Activated CD4-positive, alpha-beta T cell treated with anti-CD3 and anti-CD28 coated beads, Interleukin-2, amount 50 U/mL, for 48 hours (primary cell): ENCODE measurements around the gene ABI3BP.

Experiments
- DNase-seq, 2 experiments: peaks; one replicate each; pipeline ENCODE4 v3.0.0-alpha.2; 2020

Gene ABI3BP

DNA sequence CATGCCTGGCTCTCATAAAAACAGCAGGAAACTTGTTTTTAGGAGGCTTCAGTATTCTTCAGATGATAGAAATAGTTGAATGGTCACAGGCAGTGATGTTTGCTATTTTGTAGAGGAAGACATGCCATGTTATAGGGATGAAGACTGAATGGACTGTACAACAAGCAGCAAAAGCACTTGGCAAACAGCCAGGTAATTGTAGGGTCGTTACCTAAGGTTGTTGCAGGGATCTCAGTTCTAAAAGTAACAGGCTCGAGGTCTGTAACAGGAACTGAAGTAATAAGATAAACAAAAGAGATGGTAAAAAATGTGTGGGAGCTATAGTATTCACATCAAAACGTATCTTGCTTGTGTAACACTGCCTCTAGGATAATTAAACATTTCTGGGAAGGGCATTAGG lies 167.6 kb downstream of the ABI3BP start:
- DNase-seq: no peak

DNA sequence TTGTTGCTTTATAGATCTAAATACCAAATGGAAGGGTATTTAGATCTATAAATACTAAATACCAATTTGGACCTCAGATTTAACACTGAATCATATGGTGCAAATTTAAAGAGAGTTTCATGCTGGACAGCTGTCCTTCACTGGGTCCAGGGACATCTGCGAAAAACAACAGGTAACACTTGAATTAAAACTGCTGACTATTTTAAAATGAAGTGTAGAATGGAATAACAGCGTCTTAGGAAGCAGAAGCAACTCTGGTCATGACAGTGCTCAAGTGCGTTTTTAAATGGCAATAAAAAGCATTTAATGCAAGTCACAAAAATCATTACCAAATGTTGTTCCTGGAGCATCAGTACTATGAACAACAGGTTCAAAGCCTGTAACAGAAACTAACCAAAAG lies 177.6 kb downstream of the ABI3BP start:
- DNase-seq: no peak

GRCh38 chr3:100813828-100814227 lies 179.4 kb downstream of the ABI3BP start:
- no peak for DNase-seq

DNA sequence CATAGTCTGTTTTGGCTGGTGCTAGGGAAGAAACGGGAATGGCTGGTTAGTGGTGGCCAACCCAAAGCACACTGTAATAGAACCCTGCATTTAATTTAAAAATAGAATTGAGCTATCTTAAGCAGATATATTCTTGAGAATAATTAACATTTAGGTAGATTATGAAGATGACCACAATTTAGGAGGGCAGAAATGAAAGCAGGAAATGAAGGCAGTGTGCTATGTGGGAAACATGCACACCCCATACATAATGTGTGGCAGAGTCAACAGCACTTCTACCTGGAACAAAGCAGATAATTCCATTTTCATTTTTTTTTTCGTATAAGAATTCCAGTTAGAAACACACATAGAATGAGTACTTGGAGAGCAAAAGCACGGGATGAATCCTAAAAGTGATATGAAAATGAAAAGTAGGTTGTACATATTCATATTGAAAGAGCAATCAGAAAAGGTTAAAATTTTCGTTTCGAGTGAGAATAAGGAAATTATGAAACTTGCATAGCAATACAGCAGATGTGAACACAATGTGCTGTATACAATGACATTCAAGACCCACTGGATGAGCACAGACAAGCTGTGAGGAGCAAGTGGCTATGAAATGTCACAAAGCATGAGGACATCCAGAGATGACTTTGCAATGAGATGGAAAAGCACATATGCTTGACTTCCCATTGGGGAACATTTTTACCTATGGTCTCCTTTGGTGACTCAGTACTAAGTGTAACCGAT lies 181.3 kb downstream of the ABI3BP start:
- no peak for DNase-seq

DNA sequence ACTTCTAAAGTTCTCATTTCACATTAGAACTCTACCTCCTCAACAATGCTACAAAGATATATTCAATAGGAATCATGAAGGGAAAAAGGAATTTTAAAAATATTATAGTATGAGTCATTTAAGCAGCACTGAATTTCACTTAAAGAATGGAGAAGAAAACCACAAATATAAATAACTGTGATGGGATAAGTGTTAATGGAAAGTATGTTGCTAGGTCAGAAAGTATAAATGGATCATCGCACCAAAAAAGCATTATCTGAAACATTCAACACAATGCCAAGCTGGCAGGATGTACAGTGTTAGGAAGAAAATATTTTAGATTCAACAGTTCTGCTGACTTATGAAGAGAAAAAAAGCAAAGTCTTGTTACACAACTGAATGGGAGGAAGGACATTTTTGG lies 182.6 kb downstream of the ABI3BP start:
- DNase-seq: no peak

DNA sequence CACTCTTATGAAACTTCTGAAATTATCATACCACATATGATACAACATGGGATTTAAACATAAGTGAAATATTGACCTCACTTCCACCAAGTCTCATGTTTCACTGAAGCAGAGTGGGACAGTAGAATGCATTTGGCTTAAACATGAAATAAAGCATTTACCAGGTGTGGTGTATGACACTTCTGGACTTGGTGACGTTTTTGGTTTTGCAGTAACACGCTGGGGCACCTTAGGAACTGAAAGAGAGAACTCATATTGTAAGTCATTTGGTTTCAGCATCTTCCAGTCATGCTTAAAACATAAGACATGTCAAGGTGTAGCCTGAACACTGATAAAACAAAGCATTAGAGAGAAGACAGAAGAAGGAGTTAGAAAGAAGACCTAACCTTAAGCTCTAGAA lies 188.6 kb downstream of the ABI3BP start:
- no peak for DNase-seq

GRCh38 chr3:100803711-100804110 lies 189.5 kb downstream of the ABI3BP start:
- no peak for DNase-seq

DNA sequence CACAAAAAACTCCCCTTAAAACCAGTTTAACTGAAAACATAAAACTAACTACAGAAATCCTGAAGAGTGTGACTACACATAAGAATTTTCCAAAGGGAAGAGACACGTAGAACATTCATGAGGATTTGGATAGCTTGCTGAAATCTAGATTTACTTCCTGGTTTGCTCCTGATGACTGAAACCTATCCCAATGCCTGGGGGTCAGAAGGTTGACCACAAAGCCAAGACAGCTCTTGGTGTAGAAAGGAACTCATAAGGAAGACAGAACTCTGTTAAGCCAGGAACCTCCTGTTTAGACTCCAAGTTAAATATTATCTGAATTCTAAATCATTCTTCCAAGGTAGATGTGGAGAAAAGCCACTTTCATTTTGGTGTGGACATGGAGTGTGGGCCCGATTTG lies 191.1 kb downstream of the ABI3BP start:
- DNase-seq: no peak

- no peak for DNase-seq
Measured at GRCh38 chr3:100798012-100798411, 195.2 kb downstream of the ABI3BP start.

DNA sequence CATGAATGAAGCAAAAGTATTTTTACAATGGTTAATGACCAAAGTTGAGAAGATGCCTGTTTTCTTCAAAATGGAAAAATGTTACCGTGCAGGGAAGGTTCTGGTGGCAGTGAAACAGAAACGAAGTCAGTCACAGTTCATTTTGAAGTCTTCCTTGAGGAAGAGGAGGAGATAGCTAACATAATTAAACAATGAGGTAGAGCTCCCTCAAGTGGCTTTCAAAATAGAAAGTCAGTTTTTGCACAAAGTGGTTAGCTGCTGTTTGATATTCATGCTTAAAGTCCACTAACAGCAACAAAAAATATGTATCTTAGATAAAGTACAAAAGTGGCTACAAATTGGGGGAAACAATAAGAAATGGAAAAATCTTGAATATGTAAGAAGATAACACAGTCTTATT lies 196.7 kb downstream of the ABI3BP start:
- DNase-seq: no peak

- no peak for DNase-seq
Measured at GRCh38 chr3:100789579-100789978, 203.6 kb downstream of the ABI3BP start.

- DNase-seq: no peak
Measured at GRCh38 chr3:100783619-100784018, 209.6 kb downstream of the ABI3BP start.

DNA sequence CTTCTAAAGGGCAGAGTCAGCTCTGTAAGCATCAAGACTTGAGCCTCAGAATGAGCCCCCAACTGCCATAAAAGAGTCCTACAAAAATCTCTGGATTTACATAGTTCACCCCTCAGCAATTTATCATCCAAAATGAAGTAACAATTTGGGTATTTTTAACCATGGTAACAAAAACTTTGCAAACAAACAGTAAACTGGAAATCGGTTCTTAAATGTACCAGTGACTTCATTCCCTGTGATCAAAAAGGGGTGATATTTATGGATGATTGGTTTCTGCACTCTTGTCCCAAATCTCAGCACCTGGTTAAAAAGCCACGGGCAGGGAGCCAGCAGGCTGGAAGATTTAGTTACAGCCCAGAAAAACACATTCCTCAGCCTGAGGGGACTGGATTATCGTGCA lies 210.3 kb downstream of the ABI3BP start:
- no peak for DNase-seq

GRCh38 chr3:100782348-100782747 lies 210.9 kb downstream of the ABI3BP start:
- no peak for DNase-seq

- no peak for DNase-seq
Measured at GRCh38 chr3:100781301-100781700, 211.9 kb downstream of the ABI3BP start.

- no peak for DNase-seq
Measured at GRCh38 chr3:100780071-100780622, 213.1 kb downstream of the ABI3BP start.

DNA sequence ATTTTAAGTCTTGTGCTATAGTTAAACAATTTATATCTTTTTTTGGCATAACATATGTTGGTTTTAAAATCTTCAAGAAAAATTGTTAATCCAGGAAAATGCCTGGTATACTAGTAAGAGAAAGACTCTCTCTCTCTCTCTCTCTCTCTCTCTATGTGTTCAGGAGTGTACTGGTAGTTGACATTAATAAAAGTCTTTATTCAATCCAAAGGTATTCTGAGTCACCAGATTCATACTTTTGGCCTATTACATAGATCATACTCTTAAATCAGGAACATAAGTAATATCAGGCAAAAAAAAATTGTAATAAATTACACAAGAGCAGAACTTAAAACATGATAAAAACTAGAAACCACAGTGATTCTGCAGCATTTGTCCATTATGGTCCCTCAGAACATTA lies 213.7 kb downstream of the ABI3BP start:
- no peak for DNase-seq

DNA sequence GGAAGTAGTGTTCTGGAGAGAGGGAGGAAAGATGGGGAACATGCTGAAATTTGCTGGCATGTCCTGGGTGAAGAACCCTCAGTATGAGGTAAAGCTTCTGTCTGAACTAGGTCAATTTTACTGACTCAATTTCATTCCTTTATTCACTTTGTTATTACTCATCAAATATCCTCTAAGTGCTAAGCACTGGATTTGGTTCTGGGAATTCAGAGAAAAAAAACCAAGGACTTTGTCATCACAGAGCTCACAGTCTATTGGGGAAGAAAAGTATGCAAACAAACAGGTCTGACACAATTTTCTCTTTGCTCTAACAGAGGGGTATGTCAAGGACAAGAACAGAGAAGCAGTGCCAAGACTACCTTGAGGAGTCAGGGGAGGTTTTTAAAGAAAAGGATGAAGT lies 215.9 kb downstream of the ABI3BP start:
- DNase-seq: no peak

- no peak for DNase-seq
Measured at GRCh38 chr3:100776746-100777145, 216.5 kb downstream of the ABI3BP start.

DNA sequence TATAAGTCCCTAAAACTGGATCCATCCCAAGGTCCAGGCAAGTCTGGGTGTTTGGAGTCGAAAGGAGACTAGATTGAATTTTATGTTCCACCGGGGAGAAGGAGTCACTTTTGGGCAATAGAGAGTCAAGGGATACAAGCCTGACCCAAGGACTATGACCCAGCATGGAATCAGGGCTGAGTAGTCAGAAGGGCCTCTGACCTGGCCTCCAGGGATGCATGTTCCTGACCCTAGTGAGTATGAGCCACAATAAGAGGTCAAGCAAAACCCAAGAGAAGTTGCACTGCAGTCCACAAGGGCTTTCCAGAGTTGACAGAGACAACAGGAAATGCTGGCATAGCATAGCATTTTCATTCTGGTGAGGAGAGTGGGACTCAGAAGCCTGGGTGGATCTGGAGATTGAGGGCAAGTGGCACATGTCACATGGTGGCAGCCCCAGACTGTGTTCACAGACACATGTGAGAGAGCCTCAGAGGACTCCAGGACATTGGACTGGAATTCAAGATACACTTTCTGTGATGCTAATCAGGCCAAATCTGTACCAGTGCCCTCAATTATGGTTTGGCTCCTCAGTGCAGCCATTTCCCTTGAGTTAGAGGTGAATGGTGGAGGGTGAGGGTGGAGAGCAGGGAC lies 217.0 kb downstream of the ABI3BP start:
- no peak for DNase-seq

- DNase-seq: no peak
Measured at GRCh38 chr3:100775669-100776068, 217.6 kb downstream of the ABI3BP start.

- DNase-seq: no peak
Measured at GRCh38 chr3:100775226-100775625, 218.0 kb downstream of the ABI3BP start.

- no peak for DNase-seq
Measured at GRCh38 chr3:100769693-100770092, 223.5 kb downstream of the ABI3BP start.

DNA sequence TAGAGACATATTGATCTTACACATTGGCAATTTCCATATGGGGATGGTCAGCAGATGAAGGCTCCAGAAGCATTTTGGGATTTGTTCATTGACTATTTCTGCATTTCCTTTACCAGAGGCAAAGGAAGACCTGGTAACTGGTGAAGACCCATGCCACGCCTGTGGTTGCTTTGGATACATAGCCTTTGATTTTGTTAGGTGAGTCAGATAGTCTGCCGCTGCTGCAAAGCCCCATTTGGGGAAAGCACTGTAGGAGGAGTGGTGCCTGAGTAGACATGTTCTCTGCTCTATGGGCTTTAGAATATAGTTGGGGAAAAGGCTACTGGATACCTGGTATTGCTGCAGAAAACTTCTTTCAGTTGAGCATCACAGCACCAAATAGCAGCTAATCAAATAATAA lies 227.2 kb downstream of the ABI3BP start:
- peak in 1 of 2 experiments; percentile 5 for DNase-seq
